Measurements from ENCODE around the gene SIRT1.
A peak's percentile ranks its signal among the peaks of the same experiment; 100 is the strongest.
"Not testable (repeated sequence)": the region's sequence is repeated elsewhere in the genome, so short reads cannot be mapped to it uniquely, and the experiment has no call there.

Gene SIRT1

GRCh38 chr10:67884313-67884841 is at the start of gene SIRT1:
Gene SIRT1 (plus strand): TSS chr10:67884656. CDS start chr10:67884722, 66 bp downstream.
- peak; percentile 96 for DNase-seq

- not testable (repeated sequence) for DNase-seq
These were observed 48.7 kb upstream of the SIRT1 start for GRCh38 chr10:67835541-67836394.

DNA sequence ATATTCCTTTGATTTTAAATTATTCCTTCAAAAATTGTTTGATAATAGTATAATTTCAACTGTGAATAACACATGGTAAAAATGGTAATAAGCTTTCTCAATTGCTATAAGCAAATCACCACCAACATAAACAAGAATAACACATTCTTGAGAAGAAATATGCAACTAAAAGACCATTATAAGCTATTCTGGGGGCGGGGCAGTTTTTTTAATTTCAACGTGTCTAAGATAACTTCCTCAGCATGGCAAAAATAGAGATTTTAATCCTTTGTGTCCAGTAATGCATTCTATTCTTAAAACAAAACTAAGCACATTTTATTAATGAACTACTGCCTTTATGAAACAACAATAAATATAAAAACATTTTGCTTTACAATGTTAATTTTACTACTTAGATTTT is 48.0 kb upstream of the SIRT1 start:
- no peak for DNase-seq

DNA sequence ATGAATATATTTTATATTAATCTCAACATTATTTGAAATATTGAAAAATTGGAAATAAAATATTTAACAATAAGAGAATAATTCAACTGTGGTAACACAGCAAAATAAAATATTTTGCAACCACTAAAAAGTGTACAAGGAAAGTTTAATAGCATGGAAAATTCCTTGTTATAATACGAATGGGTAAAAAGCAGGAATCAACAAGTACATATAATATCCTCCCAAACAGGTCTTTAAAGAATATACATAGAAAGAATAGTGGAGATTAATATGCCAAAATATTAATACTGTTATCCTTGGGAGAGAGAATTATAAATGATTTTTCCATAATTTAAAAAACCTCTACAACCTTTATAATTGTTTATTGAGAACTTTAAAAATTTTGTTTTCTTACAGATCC is 47.5 kb upstream of the SIRT1 start:
- DNase-seq: no peak

GRCh38 chr10:67837541-67838314 is 46.7 kb upstream of the SIRT1 start, which contains the start of gene DNAJC12:
Gene DNAJC12 (minus strand): TSS chr10:67838188. CDS start chr10:67838011, 177 bp downstream.
- no peak for DNase-seq

DNA sequence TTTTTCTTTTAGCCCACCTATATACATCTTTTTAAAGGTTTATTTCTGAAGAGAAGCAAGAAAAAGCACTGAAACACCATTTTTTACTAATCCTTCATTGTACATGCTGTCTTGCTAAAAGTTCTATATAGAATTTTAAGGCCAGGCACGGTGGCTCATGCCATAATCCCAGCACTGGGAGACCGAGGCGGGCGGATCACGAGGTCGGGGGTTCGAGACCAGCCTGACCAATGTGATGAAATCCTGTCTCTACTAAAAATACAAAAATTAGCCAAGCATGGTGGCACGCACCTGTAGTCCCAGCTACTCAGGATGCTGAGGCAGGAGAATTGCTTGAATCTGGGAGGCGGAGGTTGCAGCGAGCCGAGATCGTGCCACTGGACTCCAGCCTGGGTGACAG is 44.9 kb upstream of the SIRT1 start:
- DNase-seq: not testable (repeated sequence)

GRCh38 chr10:67839951-67840350 is 44.5 kb upstream of the SIRT1 start:
- no peak for DNase-seq

DNA sequence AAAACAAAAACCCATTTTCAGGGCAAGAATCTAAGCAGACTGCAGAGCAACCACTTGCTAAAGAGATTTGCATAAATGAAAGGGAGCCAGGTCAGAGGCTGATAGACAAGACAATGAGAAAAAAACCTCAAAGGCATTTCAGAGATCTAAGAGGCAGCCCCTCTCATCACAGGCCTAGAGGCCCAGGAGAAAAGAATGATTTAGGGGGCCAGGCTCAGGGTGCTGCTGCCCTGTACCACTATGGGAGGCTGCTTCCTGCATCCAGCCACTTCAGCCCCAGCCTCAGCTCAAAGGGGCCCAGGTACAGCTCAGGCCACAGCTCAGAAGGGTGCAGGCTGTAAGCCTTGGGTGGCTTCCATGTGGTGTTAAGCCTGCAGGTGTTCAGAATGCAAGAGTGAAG is 42.7 kb upstream of the SIRT1 start:
- no peak for DNase-seq

DNA sequence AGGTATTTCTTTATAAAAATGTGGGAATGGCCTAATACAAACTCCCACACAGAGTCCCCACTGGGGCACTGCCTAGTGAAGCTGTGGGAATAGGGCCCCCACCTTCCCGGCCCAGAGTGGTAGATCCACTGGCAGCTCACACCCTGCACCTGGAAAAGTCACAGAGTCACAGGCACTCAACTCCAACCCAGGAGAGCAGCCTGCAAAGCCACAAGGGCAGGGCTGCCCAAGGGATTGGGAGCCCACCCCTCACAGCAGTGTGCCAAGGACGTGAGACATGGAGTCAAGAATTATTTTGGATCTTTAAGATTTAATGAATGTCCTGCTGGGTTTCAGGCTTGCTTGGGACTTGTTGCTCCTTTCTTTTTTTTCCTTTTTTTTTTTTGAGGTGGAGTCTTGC is 41.2 kb upstream of the SIRT1 start:
- no peak for DNase-seq

GRCh38 chr10:67849331-67850011 is 35.0 kb upstream of the SIRT1 start:
- peak; percentile 96 for DNase-seq

DNA sequence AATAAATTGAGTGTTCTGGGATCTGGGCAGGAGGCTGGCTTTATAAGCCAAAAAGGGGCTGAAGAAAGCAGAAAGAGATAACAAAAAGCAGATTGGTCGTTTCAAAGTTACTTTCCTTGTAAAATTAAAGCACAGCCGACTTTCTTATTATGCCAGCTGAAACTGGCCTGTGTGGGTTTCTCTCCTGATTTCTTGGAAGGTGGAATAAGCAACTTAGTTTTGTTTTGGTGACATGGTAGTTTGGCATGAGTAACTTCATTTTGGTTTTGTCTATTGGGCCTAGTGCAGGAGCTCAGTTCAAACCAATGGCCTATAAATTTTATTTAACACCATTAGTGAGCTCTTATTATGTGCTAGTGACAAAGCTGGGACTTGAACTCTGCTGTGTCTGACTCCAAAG is 33.3 kb upstream of the SIRT1 start:
- DNase-seq: no peak

DNA sequence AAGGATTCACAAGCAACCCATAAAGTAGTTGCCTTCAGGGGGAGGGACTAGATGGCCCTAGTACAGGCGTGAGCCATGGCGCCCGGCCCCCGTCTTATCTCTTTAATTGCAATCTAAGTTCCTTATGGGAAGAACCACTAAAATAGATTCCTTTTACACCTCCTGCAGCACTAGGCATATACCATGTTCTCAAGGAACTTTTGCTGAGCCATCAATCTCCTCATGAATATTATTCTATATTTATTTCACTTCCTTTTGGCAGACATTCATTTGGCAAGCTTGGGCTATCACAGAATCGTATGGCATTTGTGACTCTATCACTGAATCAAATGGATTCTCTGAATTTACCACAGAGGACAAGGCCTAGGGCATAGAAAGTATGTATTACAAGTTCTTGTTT is 31.7 kb upstream of the SIRT1 start:
- no peak for DNase-seq

DNA sequence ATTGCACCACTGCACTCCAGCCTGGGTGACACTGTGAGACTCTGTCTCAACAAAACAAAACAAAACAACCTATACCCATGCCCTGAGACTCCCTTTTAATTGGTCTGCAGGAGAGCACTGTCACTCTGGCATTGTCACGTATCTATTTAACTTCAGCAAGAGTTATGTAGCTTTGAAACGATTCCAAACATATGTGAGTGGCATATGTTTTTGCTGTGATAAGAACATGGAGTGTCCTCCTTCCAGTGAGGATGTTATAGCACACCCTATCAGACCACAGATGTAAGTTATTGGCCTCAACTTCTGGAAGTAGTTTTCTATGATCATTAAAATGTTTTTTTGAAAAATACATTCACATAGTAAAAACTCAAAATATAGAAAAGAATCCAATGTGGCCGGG is 30.9 kb upstream of the SIRT1 start:
- no peak for DNase-seq

- DNase-seq: no peak
These were observed 25.5 kb upstream of the SIRT1 start for GRCh38 chr10:67858971-67859370.

GRCh38 chr10:67861750-67862432 is 22.6 kb upstream of the SIRT1 start:
- DNase-seq: no peak

- no peak for DNase-seq
These were observed 21.4 kb upstream of the SIRT1 start for GRCh38 chr10:67863094-67863493.

DNA sequence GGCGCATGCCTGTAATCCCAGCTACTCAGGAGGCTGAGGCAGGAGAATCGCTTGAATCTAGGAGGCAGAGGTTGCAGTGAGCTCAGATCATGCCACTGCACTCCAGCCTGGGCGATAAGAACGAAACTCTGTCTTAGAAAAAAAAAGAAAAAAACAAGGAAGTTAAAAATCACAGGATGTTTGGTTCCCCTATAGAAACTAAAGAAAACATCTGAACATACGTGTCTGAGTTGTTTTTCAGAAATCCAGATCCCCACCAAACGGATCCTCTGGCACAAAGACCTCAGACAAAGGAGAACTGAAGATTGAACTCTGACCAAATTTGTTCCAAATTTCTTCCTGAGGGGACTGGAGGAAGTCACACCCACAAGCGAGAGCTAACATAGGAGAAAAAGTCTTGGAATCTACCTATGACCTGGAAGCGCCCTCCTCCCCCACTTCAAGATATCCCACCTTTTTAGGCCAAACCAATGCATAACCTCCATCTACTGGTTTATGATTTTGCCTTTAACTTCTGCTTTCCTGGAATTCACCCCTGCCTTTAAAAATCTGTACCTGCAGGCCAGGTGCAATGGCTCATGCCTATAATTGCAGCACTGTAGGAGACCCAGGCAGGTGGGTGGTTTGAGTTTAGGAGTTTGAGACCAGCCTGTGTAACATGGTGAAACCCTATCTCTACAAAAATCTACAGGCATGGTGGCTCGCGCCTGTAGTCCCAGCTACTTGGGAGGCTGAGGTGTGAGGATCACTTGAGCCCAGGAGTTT is 19.7 kb upstream of the SIRT1 start:
- DNase-seq: no peak

GRCh38 chr10:67868132-67868531 is 16.3 kb upstream of the SIRT1 start:
- DNase-seq: no peak

GRCh38 chr10:67869996-67870395 is 14.5 kb upstream of the SIRT1 start:
- no peak for DNase-seq

DNA sequence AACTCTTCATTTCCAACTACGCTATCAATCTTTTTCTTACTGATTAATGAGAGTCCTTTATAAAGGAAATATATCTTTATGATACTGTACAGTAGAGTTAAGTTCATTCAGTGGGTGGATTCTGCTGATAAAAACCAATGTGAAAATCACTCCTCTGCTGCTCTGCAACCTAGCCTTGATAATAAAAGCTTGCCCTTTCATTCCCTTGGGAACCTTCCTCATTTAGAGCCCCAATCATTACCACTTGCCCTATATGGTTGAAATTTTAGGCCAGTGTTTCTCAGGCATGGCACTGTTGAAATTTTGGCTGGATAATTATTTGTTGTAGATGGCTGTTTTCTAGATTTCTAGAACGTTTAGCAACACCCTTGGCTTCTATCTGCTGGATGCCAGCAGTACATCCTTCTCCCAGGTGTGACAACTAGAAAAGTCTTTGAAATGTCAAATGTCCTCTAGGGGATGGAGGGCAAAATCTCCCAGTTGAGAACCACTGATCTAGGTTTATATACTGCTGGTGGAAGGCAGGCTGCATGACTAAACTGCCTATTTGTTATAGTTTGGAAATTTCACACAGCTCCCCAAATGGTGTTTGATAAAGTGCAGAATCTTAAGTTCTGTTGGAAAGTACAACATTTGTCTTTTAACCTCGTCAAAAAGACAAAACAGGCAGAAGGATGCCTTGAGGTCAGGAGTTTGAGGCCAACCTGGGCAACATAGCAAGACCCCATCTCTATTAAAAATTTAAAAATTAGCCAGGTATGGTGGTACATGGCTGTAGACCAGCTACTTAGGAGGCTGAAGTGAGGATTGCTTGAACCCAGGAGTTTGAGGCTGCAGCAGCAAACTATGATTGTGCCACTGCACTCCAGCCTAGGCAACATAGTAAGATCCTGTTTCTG is 8.9 kb upstream of the SIRT1 start:
- no peak for DNase-seq

- DNase-seq: not testable (repeated sequence)
These were observed 7.0 kb upstream of the SIRT1 start for GRCh38 chr10:67877421-67877820.
